OCI-M2 (cell line): ENCODE results near the gene PDE9A.
"Not testable (repeated sequence)": the region's sequence is repeated elsewhere in the genome, so short reads cannot be mapped to it uniquely, and the experiment has no call there.

Experiments
- DNase-seq: peaks from one replicate; lab custom pipeline; 2025; ENCODE audit not compliant: unreplicated experiment; lab: John Stamatoyannopoulos, UW

Gene PDE9A

GRCh38 chr21:42786884-42787283 lies 133.5 kb downstream of the PDE9A start:
- no peak for DNase-seq

GRCh38 chr21:42787613-42788012 lies 134.2 kb downstream of the PDE9A start:
- DNase-seq, result no peak

GRCh38 chr21:42790520-42791065 lies 137.2 kb downstream of the PDE9A start:
- no peak for DNase-seq

GRCh38 chr21:42793774-42794173 lies 140.4 kb downstream of the PDE9A start:
- DNase-seq, result no peak

GRCh38 chr21:42794551-42794950 lies 141.1 kb downstream of the PDE9A start:
- DNase-seq, result no peak

- DNase-seq, result no peak
Measured at GRCh38 chr21:42796327-42797062, 143.1 kb downstream of the PDE9A start.

GRCh38 chr21:42797522-42797921 lies 144.1 kb downstream of the PDE9A start:
- DNase-seq, result no peak

- DNase-seq, result no peak
Measured at GRCh38 chr21:42798106-42798505, 144.7 kb downstream of the PDE9A start.

GRCh38 chr21:42799516-42799915 lies 146.1 kb downstream of the PDE9A start:
- DNase-seq, result no peak

- no peak for DNase-seq
Measured at GRCh38 chr21:42799948-42800347, 146.5 kb downstream of the PDE9A start.

- DNase-seq, result not testable (repeated sequence)
Measured at GRCh38 chr21:42801616-42802015, 148.2 kb downstream of the PDE9A start.

GRCh38 chr21:42806509-42807140 lies 153.2 kb downstream of the PDE9A start:
- DNase-seq, result no peak

- DNase-seq, result not testable (repeated sequence)
Measured at GRCh38 chr21:42807293-42807895, 154.0 kb downstream of the PDE9A start.

GRCh38 chr21:42807938-42808613 lies 154.7 kb downstream of the PDE9A start:
- DNase-seq, result no peak

GRCh38 chr21:42809171-42809570 lies 155.8 kb downstream of the PDE9A start:
- DNase-seq, result no peak

- no peak for DNase-seq
Measured at GRCh38 chr21:42809577-42810475, 156.4 kb downstream of the PDE9A start.

- no peak for DNase-seq
Measured at GRCh38 chr21:42811960-42812359, 158.5 kb downstream of the PDE9A start.

GRCh38 chr21:42812528-42813241 lies 159.3 kb downstream of the PDE9A start:
- not testable (repeated sequence) for DNase-seq

- DNase-seq, result no peak
Measured at GRCh38 chr21:42815217-42815616, 161.8 kb downstream of the PDE9A start.

GRCh38 chr21:42818328-42818749 lies 164.9 kb downstream of the PDE9A start:
- DNase-seq, result no peak
